NCI-H1092 treated with DMSO at 0.1 percent for 48 hours (cell line): ENCODE results near the gene TNRC6A.
"Not testable (repeated sequence)": the region's sequence is repeated elsewhere in the genome, so short reads cannot be mapped to it uniquely, and the experiment has no call there.

Experiments used
- DNase-seq: peaks from one replicate; lab custom pipeline; 2025; lab: John Stamatoyannopoulos, UW

The TNRC6A gene

DNA sequence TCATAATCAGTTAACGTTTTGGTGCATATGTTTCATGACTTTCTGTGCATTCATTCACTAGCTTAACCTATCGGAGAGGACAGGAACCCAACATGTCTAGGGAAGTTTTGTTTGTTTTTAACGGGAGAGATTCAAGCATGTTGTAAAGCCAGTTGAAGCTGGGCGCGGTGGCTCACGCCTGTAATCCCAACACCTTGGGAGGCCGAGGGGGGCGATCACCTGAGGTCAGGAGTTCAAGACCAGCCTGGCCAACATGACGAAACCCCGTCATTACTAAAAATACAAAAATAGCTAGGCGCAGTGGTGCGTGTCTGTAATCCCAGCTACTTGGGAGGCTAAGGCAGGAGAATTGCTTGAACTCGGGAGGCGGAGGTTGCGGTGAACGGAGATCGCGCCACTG, 1.4 kb upstream of the TNRC6A start:
- no peak for DNase-seq

DNA sequence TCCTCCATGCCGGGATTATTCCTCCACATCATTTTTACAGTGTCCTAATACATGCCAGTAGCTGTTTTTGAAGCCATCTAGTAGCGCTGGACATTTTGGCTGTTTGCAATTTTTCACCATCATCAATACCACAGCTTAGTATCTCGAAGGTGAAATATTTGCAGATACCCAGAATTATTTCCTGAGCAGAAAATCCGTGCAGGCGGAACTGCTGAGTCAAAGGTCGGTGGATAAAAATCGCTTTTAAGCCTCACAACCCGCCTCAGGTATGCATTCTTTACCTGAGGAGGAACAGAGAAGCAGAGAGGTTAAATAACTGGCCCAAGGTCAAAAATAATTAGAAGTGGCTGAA, 584 bp upstream of the TNRC6A start:
- DNase-seq: no peak

DNA sequence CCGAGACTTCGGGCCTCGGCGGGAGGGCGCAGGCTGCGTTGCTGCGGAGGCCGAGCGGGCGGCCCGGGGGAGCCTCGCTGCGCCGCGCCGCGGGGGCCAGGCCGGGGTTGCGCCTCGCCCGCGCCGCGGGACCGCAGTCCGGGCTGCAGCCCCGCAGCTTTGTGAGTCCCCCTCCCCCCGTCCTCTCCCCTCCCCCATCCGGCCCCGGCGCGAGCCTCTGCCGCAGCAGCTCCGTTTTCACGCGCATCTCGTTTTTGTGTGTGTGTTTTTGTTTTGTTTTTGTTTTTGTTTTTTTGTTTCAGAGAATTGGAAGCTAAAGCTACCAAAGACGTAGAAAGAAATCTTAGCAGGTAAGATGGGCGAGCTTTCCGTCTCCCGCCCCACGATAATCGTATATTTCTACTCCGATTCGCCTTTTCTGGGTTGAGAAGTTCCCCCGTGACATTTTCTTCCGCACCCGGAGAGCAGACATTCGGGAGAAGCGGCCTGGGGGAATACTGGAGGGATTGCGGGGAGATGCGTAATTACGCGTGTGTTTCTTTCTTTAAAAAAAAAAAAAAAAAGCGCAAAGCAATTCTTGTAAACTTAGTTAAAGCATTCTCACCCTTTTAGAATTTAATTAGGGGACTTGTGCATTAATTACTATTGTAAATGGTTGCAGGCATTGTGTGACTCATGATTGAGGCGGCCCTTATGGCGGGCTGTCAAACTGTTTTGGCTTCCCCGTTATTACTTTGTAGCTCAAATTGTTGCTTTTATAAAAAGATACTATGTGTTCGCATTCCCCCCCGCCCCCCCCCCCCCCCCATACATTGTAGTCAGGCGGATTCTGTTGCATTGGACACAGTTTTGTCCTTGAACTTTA, 732 bp downstream of the TNRC6A start:
- DNase-seq: peak; percentile 43

DNA sequence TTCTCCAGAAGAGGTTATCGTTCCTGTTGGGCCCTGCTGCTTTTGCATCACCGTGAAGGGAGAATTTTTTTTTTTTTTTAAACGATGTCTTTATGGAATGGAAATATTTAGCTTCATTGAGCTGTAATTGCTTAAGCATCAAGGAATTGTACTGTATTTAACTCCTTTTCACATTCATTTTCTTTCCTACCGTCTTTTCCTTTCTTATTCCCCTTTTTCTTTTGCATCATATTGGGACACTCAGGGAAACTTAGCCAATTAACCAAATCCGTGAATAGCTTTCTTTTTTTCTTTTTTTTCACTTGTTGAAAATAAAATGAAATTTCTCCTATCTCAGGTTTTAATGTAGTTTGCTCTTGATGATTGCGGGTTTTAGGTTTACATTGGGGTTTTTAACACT, 1.5 kb downstream of the TNRC6A start:
- DNase-seq: no peak

DNA sequence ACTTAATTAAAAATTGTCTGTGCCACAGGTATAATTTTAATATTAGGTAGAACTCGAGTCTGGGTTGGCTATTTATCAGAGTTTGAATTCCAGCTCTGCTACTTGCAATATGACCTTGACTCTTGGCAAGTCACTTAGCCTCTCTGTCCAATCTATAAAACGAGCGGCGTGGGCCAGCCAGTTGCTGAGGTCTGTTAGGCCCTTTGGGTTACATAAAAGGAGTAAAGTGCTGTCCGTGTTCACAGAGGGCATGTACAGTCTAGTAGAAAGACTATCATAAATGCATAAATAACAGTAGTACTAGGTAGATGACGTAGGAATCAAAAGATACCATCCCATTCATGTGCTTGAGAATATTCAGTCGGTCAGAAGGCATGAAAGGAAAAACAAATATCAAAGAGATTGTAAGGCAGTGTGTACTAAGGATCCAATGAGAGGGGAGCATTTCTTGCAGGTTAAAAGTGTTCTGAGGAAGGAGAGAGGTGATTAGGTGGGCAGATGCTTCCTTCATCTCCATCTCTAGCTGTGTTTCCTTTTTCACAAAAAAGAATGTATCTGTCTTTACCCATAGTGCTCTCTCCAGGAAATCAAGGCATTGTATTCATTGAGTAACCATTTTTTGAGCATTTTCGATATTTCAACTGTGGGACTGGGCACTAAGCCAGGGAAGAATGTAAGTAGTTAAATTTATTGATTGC, 2.4 kb downstream of the TNRC6A start:
- no peak for DNase-seq

DNA sequence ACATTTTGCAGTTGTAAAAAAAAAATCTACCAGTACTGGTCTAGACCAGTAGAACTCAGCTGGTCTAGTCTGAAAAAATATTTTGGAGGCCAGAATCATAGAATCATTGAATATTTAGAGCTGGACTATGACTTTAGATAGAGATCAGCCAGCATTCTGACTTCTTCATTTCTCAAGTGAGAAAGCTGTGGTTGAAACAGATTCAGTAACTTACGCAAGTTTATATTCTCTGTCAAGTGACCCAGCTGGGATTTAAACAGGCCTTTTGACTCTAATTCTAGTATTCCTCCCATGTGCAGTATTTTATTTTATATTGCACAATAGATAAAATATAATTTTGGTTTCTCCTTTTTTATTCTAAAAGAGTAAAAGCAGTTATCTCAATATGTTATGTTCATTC, 4.9 kb downstream of the TNRC6A start:
- no peak for DNase-seq

DNA sequence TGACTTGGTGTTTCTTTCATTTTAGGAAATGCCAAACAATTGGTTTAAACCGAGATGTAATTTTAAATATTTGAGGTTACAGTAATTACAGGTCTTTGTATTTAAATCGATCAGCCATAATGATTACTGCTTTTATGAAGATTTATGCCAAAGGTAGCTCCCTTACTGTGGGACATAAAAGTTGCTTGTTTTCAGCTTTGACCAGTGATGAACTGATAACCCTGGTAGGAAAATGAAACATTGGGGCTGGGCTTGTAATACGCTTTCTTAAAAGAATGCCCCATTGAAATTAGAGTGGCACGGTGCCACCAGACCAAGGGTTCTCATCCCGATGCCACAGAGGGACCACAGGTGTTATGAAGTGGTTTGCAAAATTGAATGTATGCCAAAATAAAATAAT, 7.3 kb downstream of the TNRC6A start:
- DNase-seq: no peak

DNA sequence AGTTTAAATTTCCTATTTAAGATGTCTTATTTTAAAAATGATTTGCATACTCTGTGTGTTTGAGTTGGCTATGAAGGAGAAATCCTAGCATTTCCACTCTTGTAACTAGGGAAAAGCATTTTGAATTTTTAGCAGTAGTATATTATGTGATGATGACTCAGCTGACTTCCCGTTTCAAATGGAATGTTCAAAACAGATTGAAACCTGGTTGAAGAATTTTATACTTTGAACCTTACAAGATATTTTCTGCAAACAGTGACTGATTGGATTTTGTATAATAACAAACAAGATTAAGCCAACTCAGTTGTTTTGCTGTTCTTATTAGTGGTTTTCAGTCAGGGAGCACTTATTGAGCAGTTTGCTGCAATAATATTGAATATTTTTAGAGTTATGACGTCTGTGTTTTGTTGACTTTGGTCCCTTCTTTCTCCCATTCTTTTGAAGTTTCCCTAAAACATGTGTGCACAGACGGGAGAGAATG, 8.0 kb downstream of the TNRC6A start:
- DNase-seq: no peak

DNA sequence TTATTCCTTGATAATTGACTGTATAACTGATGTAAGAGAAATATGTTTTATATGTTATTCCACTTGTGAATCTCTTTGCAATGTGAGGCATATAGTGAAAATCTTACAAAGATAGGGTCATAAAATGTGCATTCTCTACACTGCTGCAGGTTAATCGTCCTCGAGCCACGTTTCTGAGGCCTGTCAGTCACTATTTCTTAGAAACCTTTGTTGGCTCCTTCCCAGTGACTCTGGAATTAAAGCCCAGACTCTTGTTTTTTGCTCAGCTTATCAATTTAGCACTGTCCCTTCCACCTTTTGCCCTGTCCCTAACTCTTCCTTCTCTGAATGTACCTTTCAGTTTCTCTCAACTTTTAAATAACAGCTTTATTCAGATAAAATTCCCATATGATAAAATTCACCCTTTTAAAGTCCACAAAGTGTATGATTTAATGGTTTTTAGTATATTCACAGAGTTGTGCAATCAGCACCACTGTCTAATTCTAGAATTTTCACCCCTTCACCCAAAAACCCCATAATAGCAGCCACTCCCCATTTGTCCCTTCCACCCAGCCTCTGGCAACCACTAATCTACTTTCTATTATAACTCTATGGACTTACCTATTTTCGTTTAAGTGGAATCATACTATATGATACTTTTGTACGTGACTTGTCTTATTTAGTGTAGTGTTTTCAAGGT, 8.6 kb downstream of the TNRC6A start:
- no peak for DNase-seq

DNA sequence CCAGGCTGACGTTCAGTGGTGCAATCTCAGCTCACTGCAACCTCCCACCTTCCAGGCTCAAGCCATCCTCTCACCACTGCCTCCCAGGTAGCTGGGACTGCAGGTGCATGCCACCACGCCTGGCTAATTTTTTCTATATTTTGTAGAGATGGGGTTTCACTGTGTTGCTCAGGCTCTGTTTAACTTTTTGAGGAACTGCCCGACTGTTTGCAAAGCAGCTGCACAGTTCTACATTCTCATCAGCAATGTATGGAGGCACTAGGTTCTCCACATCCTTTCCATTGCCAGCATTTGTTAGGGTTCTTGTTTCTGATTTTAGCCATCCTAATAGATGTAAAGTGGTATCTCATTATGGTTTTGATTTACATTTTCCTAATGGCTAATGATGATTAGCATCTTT, 9.4 kb downstream of the TNRC6A start:
- DNase-seq: no peak

DNA sequence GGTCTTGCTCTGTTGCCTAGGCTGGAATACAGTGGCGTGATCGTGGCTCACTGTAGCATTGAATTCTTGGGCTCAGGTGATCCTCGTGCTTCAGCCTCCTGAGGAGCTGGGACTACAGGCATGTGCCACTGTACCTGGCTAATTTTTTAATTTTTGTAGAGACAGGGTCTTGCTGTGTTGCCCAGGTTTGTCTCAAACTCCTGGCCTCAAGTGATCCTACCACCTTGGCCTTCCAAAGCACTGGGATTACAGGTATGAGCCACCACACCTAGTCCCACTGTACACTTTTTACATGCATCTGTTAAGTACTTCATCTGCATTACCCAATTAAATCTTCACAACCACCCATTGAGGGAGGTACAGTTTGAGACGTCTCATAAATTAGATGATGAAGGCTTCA, 12.4 kb downstream of the TNRC6A start:
- DNase-seq: no peak

DNA sequence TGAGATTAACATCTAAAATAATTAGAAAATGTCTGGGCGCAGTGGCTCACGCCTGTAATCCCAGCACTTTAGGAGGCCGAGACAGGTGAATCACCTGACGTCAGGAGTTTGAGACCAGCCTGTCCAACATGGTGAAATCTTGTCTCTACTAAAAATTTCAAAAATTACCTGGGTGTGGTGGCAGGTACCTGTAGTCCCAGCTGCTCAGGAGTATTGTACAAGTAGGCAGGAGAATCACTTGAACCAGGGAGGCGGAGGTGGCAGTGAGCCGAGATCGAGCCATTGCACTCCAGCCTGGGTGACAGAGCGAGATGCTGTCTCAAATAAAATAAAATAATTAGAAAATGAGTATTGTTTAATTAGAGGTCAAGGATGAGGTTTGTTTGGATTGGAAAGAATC, 13.2 kb downstream of the TNRC6A start:
- not testable (repeated sequence) for DNase-seq

DNA sequence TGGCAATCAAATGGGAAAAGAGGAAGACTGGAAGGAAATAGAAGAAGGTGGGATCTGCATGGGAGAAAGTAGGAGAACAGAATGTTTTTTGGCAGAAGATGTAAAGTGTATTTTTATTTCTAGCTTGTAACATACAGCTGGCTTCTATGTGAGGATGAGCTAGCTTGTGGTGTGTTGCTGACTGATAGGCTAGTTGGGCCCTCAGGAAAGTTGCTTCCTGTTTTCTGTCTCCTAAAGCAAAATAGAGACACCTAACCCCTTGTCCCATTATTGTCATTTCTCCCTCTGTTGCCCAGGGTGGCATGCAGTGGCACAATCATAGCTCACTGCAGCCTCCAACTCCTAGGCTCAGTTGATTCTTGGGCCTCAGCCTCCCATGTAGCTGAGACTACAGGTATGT, 15.9 kb downstream of the TNRC6A start:
- no peak for DNase-seq

DNA sequence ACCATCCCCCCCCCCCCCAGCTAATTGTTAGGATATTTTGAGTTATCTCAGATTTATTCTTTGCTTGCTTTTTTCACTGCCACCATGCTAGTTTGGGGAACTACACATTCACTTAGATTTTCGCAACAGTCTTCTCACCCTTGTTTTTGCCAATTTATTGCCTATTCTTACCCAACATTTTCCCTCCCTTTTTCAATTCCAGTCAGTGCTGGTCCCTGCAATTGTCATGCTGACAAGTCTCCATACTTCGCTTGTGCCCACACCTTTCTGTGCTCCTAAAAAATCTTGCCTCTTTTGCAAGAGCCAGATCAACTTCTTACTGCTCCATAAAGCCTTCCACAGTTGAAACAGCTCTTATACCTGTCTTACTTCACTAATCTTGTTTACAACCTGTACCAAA, 16.3 kb downstream of the TNRC6A start:
- no peak for DNase-seq

DNA sequence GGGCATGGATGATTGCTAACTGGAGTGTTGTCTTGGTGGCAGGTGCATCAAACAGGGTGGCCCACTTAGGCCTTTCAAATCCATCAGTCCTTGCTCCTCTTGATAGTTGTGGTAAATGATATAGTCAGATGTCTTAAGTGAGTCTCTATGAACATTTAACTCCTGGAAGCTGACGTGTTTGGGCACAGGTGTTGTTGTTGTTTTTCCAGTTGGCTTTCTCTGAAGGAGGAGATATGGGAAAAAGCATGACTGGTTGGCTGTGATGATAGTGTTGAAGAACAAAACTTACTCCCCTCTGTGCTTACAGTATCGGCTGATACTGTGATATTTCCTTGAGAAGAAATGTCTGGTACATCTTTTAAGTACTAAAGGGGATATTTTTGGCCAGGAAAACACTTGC, 18.0 kb downstream of the TNRC6A start:
- no peak for DNase-seq

DNA sequence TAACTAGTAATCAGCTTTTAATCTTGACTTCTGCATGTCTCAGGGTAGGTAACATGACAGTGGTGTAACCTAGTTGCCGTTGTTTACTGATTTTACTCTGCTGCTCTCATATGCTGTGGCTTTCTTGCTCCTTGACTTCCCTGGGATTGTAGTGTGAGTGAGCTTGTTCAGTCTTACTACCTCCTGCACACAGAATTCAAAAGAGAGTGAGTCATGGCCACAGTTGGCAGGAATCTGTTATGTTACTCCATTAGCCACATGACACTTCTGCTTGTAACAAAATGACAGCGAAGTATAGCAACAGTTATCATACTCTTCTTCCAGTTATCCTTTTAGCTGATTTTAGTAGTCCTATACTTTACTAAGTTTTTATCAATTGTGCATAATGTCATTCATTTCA, 18.8 kb downstream of the TNRC6A start:
- no peak for DNase-seq

DNA sequence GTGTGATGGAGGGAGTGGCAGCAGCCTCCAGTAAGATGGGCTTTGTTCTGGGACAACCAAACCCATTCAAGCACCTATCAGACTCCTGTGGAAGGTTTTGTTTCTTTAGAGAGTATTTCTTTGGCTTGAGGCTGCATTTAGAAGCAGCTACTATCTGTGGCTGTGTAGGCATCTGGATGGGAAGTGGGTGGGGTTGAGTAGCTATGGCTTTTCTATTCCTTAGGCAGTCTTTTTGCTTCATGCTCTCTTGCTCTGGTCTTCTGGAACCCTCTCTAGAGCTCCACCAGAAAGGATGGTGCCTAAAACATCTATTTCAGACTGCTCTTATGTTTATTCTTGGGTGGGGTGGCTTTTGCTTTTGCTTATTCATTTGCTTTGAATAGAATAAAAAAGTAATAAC, 19.9 kb downstream of the TNRC6A start:
- no peak for DNase-seq

DNA sequence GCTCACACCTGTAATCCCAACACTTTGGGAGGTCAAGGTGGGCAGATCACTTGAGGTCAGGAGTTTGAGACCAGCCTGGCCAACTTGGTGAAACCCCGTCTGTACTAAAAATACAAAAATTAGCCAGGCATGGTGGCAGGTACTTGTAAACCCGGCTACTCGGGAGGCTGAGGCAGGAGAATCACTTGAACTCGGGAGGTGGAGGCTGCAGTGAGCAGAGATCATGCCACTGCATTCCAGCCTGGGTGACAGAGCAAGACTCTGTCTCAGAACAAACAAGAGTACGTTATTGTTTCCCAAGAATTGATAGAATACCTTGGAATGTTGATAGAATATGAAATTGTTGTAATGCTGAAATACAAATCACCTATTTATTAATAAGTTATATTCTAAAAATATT, 20.4 kb downstream of the TNRC6A start:
- DNase-seq: not testable (repeated sequence)

DNA sequence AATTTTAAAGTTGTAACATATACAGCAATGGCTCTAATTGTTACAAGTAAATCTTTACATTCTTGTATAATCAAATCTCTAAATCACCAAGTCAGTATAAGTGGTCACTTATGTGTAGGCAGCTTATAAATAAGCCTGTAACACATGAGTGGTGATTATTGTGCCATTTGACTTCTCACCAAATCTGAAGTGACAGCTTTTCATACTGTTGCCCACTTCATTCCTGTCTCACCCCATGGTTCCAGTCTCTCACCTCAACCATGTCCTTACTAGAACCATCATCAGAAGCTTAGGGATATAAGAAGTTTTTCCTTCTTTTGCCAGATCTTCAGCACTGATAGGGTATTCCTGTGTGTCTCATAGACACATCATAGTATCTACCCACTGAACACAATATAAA, 23.5 kb downstream of the TNRC6A start:
- DNase-seq: no peak

DNA sequence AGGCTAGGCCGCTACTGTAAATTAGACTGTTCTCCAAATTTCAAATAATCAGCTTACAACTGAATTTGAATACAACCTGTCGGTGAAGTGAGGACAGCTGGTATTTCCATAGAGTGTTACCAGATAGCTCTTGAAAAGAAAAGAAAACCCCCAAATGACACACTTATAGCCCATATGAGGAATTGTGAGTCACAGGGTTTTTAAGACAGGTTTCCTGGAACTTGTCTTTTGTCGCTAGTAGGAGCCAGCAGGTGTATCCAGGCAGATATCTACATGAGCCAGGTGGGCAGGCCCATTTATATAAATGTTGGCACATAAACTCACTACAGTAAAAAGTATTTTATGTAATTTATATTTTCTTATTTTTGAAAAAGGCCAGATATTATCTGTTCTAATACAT, 24.0 kb downstream of the TNRC6A start:
- peak; percentile 14 for DNase-seq

DNA sequence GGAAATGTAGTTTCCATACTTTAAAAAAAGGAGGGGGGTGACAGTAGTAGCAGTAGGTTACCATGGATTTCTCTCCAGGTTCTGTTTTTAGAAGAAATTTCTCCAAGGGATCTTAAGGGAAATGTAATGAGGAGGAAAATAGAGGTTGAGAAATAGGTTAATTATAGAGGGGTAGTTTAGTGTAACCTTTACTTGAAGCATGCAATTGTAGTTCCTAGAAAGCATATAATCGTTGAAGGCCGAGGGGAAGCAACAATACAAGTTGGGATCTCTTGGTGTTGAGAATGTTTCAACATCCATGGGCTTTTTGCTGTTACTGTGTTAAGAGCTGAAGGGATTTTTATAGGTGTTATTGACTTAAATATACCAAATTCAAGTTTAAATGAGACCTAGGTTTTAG, 25.1 kb downstream of the TNRC6A start:
- no peak for DNase-seq

DNA sequence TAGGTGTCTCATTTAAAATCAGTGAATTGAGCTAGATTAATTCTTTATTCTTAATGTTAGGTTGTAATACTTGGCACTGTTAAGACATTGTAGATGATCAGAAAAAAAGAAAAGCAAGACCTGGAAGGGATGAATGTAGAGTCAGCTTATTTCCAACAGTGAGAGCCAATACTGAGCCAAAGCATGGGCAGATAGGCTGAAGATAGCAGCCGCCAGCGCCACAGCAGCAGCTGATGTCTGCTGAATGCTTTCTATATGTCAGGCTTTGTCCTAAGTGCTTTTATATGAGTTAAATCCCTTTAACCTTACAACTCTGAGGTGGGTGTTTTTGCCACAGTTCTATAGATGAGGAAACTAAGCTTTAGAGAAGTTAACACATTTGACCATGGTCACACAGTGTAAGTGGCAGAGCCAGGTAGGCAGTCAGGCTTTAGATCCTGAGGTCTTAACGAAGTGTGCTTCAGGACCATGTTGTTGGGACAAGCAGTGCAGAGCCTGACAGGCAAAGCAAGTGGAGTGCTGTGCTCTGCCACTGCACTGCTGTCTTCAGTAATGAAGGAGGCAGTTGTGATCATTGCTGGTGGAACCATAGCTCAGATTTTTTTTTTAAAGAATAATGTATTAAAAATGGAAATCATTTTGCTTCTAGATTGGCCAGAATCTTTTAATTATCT, 25.9 kb downstream of the TNRC6A start:
- DNase-seq: no peak

DNA sequence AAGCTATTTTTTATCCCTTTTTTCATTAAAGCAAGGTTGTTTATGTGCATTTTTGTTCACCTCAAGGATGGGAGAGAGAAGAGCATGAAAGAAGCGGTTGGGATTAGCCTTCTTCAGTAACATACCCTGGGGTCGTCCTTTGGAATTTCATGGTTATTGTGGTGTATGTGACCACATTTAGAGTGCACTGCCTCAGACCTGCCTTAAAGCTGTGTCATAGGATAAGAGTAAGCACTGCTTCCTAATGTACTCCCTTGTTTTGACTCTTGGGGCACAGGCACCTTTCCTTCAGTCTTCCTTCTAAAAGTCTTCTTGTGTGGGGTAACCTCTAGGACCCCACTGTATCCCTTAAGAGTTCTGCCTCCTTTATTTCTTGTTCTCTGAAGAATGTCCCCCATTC, 28.9 kb downstream of the TNRC6A start:
- DNase-seq: no peak
